HEK293 (cell line): ENCODE data around the gene MTURN.

Experiments
- GLI4 ChIP-seq: fragments of 450-650 bp; formaldehyde crosslinking; IDR thresholded peaks from 2 replicates; pipeline ENCODE4 v1.5.1; 2016; ENCODE audit warnings: missing biosample characterization, missing genetic modification characterization
- KLF1 ChIP-seq: fragments of 450-650 bp; formaldehyde crosslinking; IDR thresholded peaks from 2 replicates; pipeline ENCODE4 v1.5.1; 2016; ENCODE audit warnings: missing biosample characterization, missing genetic modification characterization
- KLF16 ChIP-seq: fragments of 450-650 bp; formaldehyde crosslinking; IDR thresholded peaks from 2 replicates; pipeline ENCODE4 v1.5.1; 2017; ENCODE audit warnings: missing biosample characterization, missing genetic modification characterization
- REST ChIP-seq: fragments of 450-650 bp; formaldehyde crosslinking; IDR thresholded peaks from 2 replicates; pipeline ENCODE4 v1.5.1; 2016; ENCODE audit warnings: missing biosample characterization, missing genetic modification characterization
- ZFP3 ChIP-seq: fragments of 450-650 bp; formaldehyde crosslinking; IDR thresholded peaks from 2 replicates; pipeline ENCODE4 v1.5.1; 2016; ENCODE audit warnings: low read depth, missing biosample characterization, missing genetic modification characterization
- ZNF362 ChIP-seq: fragments of 450-650 bp; formaldehyde crosslinking; IDR thresholded peaks from 2 replicates; pipeline ENCODE4 v1.5.1; 2016; ENCODE audit warnings: missing biosample characterization, missing genetic modification characterization
- ZNF449 ChIP-seq: fragments of 450-650 bp; formaldehyde crosslinking; IDR thresholded peaks from 2 replicates; pipeline ENCODE4 v1.5.1; 2017; ENCODE audit warnings: missing biosample characterization, mild to moderate bottlenecking, missing genetic modification characterization, moderate library complexity
- ZNF48 ChIP-seq: fragments of 450-650 bp; formaldehyde crosslinking; IDR thresholded peaks from 2 replicates; pipeline ENCODE4 v1.5.1; 2016; ENCODE audit warnings: missing biosample characterization, missing genetic modification characterization
- ZNF623 ChIP-seq: fragments of 450-650 bp; formaldehyde crosslinking; IDR thresholded peaks from 2 replicates; pipeline ENCODE4 v1.5.1; 2016; ENCODE audit warnings: missing biosample characterization, missing genetic modification characterization
- ZNF629 ChIP-seq: fragments of 450-650 bp; formaldehyde crosslinking; IDR thresholded peaks from 2 replicates; pipeline ENCODE4 v1.5.1; 2017; ENCODE audit warnings: missing biosample characterization, missing genetic modification characterization
- TF ChIP-seq, protein P1 (sequence below): fragments of 450-650 bp; formaldehyde crosslinking; IDR thresholded peaks from 2 replicates; pipeline ENCODE4 v1.5.1; 2017; ENCODE audit warnings: missing biosample characterization, missing genetic modification characterization
- TF ChIP-seq, protein P2 (sequence below): fragments of 450-650 bp; formaldehyde crosslinking; IDR thresholded peaks from 2 replicates; pipeline ENCODE4 v1.5.1; 2016; ENCODE audit warnings: missing biosample characterization, missing genetic modification characterization

- TF ChIP-seq, protein P1, sequence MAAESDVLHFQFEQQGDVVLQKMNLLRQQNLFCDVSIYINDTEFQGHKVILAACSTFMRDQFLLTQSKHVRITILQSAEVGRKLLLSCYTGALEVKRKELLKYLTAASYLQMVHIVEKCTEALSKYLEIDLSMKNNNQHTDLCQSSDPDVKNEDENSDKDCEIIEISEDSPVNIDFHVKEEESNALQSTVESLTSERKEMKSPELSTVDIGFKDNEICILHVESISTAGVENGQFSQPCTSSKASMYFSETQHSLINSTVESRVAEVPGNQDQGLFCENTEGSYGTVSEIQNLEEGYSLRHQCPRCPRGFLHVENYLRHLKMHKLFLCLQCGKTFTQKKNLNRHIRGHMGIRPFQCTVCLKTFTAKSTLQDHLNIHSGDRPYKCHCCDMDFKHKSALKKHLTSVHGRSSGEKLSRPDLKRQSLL: no peak
- TF ChIP-seq, protein P2, sequence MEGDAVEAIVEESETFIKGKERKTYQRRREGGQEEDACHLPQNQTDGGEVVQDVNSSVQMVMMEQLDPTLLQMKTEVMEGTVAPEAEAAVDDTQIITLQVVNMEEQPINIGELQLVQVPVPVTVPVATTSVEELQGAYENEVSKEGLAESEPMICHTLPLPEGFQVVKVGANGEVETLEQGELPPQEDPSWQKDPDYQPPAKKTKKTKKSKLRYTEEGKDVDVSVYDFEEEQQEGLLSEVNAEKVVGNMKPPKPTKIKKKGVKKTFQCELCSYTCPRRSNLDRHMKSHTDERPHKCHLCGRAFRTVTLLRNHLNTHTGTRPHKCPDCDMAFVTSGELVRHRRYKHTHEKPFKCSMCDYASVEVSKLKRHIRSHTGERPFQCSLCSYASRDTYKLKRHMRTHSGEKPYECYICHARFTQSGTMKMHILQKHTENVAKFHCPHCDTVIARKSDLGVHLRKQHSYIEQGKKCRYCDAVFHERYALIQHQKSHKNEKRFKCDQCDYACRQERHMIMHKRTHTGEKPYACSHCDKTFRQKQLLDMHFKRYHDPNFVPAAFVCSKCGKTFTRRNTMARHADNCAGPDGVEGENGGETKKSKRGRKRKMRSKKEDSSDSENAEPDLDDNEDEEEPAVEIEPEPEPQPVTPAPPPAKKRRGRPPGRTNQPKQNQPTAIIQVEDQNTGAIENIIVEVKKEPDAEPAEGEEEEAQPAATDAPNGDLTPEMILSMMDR: no peak
- TF ChIP-seq ZNF623 (tag by site-specific recombination): no peak
- TF ChIP-seq ZNF362 (tag by site-specific recombination): no peak
- TF ChIP-seq ZFP3 (tag by site-specific recombination): no peak
- no peak for TF ChIP-seq GLI4 (tag by site-specific recombination)
- TF ChIP-seq KLF1 (tag by site-specific recombination): no peak
- no peak for TF ChIP-seq ZNF48 (tag by site-specific recombination)
- no peak for TF ChIP-seq REST (tag by site-specific recombination)
- TF ChIP-seq ZNF449: no peak
- TF ChIP-seq ZNF629 (tag by site-specific recombination): no peak
- no peak for TF ChIP-seq KLF16 (tag by site-specific recombination)
Observed at GRCh38 chr7:30090111-30090510, 44.7 kb upstream of the MTURN start.
